HG03066 (cell line): ENCODE results near the gene CRADD.
"Not testable (repeated sequence)": the region's sequence is repeated elsewhere in the genome, so short reads cannot be mapped to it uniquely, and the experiment has no call there.

Experiments used
- ATAC-seq: cut with Tn5 transposase; IDR thresholded peaks from one replicate; pipeline ENCODE4 v1.9.1; 2021; ENCODE audit warnings: low read depth; ENCODE audit not compliant: unreplicated experiment

The CRADD gene

DNA sequence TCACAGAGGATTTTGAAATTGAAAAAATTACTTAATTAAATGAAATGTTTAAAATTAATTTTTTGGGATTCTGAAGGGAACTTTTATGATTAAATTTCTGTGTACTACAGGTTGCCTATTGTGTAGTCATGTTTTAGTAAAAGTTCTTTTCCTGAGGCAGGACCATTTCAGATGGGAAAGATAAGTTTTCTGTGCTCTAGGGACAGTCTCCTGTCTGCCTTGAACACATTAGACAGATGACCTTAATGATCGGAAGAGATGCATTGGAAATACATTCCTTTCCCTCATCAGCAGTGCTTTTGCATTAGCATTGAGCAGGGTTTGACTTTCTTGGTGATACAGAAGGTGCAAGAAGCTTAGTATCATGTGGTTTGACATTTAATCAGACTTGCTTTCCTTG is 28.1 kb downstream of the CRADD start:
- ATAC-seq: no peak

DNA sequence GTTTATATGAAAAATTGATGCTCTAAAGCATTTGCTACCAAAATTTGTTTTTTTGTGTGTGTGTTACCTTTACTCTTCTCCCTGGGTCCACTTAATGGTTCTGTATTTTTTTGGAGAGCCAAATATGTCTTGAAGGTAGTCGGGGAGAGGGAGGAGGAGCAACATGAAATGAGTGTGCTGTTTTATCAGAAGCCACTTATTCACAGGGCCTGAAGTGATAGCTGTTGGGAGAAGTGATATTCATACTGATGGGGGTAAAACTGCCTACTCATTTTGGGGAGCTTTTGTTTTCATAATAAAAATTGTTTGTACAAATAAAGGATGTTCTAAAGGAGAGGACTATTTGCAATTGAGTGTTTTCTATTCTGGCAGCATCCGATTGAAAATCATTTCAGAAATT is 29.2 kb downstream of the CRADD start:
- ATAC-seq: no peak

- no peak for ATAC-seq
Observed at GRCh38 chr12:93706824-93707223, 29.6 kb downstream of the CRADD start.

GRCh38 chr12:93707836-93708235 is 30.7 kb downstream of the CRADD start:
- no peak for ATAC-seq

GRCh38 chr12:93708952-93709351 is 31.8 kb downstream of the CRADD start:
- no peak for ATAC-seq

GRCh38 chr12:93709386-93709785 is 32.2 kb downstream of the CRADD start:
- ATAC-seq: no peak

DNA sequence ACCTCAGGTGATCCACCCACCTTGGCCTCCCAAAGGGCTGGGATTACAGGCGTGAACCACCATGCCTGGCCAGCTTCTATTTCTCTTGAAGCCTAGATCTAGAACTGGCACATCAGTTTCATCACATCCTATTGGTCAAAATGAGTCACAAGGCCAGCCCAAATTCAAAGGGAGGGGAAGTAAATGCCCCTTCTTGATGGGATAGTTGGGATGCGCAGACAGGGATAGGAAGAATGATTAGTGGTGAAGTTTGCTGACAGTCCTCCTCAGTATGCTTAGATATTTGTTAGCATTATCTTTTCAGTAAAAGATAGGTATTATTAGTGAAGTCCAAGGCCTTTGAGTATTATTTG is 33.4 kb downstream of the CRADD start:
- no peak for ATAC-seq

GRCh38 chr12:93711502-93711901 is 34.3 kb downstream of the CRADD start:
- ATAC-seq: not testable (repeated sequence)

DNA sequence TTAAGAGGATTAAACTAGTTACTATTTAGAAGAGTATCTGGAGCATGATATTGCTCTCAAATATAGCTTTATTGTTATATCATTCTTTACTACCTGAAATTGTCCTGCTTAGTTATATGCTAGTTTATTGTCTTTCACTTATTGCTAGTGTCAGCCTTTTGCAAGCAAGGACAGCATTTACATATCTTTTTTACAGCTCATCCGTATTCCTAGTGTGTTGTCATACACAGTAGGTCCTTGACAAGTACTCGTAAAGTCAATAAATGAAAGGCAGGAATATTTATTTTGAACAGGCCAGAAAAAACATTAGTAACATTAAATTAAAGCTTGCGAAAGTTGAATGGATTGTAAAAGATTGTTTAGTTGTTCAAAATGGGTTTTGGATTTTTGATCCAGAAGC is 35.0 kb downstream of the CRADD start:
- no peak for ATAC-seq

DNA sequence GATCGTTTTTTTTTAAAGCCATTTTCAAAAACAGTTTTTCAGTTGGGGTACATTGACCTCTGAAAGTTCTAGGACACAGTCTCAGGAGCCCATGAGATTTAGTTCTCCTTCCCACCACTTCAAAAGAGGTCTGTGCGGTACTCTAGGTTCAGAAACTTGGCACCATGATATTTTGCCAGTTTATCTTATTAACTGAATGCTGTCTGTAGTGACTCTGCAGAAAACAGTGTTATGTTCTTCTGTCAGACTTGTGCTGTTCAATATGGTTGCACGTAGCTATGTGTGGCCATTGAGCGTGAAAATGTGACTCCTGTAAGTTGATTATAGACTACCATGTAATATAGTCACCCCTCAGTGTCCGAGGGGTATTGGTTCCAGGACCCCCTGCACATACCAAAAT is 35.9 kb downstream of the CRADD start:
- no peak for ATAC-seq

DNA sequence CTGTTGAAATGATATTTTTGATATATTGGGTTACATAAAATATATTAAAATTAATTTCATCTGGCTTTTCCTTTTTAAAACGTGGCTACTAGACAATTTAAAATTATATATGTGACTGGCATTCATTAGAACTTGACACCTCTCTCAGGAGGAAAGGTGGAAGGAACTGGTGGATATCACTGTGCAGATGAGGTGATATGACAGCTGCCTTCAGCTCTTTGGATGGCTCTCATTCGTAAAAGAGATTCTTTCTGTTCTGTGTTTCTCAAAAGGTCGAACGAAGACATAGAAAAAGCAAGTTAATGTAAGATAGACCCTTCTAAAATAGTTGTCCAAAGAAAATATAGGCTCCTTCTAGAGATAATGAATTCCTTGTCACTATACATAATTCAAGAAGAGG is 36.6 kb downstream of the CRADD start:
- ATAC-seq: no peak

- ATAC-seq: no peak
Observed at GRCh38 chr12:93714382-93714781, 37.2 kb downstream of the CRADD start.

GRCh38 chr12:93719710-93720109 is 42.5 kb downstream of the CRADD start:
- ATAC-seq: no peak

DNA sequence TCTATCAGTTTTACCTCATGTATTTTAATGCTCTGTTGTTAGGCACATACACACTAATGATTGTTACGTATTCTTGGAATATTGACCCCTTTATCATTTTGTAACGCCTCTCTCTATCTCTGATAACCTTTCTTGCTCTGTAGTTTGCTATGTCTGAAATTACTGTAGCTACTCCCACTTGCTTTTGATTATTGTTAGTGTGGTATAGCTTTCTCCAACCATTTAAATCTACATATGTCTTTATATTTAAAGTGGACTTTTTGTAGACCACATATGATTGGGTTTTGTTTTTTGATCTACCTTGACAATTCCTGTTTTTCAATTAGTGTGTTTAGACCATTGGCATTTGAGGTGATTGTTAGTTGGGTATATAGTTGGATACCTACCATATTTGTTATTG is 43.4 kb downstream of the CRADD start:
- no peak for ATAC-seq

DNA sequence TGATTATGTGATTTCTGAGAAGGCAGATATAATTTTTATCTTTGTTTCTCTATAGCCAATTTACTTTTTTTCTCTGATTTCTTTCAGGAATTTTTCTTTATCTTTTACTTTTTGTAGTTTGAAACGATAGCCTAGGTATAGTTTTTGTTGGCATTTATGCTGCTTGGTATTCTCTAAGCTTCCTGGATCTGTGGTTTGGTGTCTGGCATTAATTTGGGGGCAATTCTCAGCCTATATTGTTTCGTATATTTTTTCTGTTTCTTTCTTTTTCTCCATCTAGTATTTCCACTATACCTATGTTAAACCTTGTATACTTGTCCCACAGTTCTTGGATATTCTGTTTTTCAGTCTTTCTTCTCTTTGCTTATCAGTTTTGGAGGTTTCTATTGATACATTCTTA is 45.0 kb downstream of the CRADD start:
- ATAC-seq: no peak

DNA sequence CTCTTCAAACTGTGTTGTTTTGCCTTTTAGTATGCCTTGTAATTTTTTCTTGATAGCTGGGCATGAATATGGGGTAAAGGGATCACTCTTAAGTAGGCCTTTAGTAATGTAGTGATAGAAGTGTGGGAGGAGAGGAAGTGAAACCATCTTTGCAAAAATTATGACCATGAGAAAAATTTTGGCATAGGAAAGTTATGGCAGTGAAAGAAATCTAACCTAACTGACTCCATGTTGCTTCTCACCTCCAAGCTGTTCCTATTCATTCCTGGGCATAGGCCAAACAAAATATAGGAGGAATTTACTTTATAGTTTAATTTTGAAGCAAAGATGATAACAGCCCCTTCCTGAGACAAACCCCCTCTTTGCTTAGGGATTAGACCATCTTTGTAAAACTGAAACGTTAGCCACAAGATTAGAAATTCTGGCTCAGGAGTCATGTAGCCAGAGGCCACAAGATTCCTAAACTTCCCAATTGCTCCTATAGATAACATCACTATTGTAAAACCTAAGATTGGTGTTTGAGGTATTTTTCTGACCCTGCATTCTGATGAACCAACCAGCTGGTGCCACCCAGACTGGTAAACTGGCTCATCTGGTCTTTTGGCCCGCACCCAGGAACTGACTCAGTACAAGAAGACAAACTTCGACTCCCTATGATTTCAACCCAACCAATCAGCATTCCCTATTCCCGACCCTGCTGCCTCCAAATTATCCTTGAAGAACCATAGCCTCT is 45.8 kb downstream of the CRADD start:
- ATAC-seq: no peak

DNA sequence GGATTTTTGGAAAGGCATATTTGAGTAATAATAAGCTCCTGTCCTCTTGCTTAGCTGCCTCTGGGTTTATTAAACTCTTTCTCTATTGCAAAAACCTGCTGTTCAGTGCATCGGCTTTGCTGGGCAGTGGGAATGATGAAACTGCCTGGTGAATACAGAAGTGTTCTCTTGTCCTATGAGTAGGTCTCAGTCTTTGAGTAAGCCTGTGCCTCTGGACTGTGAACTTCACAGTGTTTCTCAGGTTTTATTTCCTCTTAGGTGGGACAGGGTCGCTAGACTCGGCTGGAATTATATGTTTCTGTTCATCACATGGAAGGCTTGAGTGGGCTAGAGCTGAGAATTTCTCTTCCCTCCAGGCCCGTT is 46.4 kb downstream of the CRADD start:
- ATAC-seq: no peak

DNA sequence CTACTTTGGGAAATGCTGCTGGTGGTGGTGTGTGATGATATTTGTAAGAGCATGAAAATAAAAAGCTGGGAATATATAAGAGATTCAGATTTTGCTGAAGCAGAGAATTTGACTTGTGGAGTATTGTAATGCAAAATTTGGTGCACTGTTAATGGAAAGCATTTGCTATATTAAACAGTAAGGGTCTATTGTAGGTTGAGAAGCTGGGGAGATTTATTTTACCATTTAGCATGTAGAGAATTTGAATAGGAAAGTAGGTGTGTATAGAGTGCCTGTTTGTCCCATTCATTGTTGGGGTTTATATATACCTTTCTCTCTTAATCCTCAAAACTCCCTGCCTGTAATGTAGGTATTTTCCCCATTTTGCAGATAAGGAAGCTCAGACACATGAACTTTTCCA is 48.4 kb downstream of the CRADD start:
- no peak for ATAC-seq

- ATAC-seq: no peak
Observed at GRCh38 chr12:93727195-93727811, 50.1 kb downstream of the CRADD start.

- no peak for ATAC-seq
Observed at GRCh38 chr12:93727911-93728310, 50.7 kb downstream of the CRADD start.

- no peak for ATAC-seq
Observed at GRCh38 chr12:93729934-93730333, 52.8 kb downstream of the CRADD start.

GRCh38 chr12:93733358-93733757 is 56.2 kb downstream of the CRADD start:
- ATAC-seq: no peak

GRCh38 chr12:93733928-93734327 is 56.8 kb downstream of the CRADD start:
- ATAC-seq: no peak
